GM12873 (cell line): ENCODE data around the gene MYO9B.

ENCODE experiments used
- CTCF ChIP-seq: IDR thresholded peaks from 2 replicates; pipeline ENCODE4 v1.5.1; 2012; ENCODE audit warnings: low read depth, mild to moderate bottlenecking, moderate library complexity, low read length, control low read depth; ENCODE audit not compliant: insufficient read depth; ENCODE audit errors: missing control alignments

The MYO9B gene

GRCh38 chr19:17075035-17075863, at the start of gene MYO9B, which contains the start of gene HAUS8:
TSS of gene MYO9B (plus strand) at chr19:17075777. CDS start at chr19:17101718, 25,941 bp downstream.
TSS of gene HAUS8 (minus strand) at chr19:17075452. CDS start at chr19:17075422, 30 bp downstream.
- TF ChIP-seq CTCF = no peak

- no peak for TF ChIP-seq CTCF
These were observed 49.5 kb upstream of the MYO9B start for GRCh38 chr19:17025991-17026658.

GRCh38 chr19:17026706-17027534, 48.7 kb upstream of the MYO9B start, which contains the start of gene CPAMD8:
TSS of gene CPAMD8 (minus strand) at chr19:17026810. CDS start at chr19:17026642, 168 bp downstream.
- TF ChIP-seq CTCF = no peak

GRCh38 chr19:17027535-17027975, 48.0 kb upstream of the MYO9B start:
- TF ChIP-seq CTCF = no peak

- no peak for TF ChIP-seq CTCF
These were observed 43.8 kb upstream of the MYO9B start for GRCh38 chr19:17031741-17032140.

GRCh38 chr19:17035842-17036424, 39.6 kb upstream of the MYO9B start:
- TF ChIP-seq CTCF = no peak
